ENCODE results near the gene FAM227A.

DNA sequence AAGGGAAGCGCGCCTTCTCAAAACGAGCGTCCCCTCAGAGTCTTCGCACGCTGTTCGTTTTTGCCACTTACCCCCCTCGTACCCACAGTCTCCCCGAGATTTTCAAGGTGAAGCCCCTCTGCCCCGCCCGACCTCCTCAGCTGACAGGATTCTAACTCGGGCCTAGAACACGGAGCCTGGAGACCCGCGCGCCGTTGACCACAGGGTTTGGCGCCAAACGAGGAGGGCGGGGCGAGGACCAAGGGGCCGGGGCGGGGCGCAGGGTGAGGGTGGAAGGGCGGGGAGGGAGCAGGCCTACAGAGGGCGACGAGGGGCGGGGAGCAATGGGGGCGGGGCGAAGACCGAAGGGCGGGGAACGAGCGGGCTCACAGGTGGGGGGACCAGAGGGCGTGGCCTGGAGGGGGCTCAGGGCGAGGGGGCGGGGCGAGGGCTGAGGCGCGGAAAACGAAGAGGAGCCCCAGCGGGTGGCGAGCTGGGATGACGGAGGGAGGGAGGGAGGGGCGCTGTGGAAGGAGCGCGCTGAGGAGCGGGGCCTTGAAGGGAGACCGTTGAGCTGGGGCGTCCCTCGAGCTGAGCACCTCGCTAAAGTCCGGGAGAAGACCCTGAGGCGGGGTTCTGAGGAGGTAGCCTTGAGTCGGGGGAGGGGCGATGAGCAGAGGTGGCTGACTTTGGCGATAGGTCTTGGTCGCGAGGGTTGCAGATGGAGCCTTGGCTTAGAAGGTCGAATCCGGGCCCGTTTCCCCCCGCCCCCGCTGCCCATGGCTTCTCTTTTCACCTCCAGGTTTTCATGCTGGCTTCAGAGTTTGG lies 86.0 kb downstream of the FAM227A start, which contains the start of gene DMC1:
- no peak for TF ChIP-seq MEIS1 (CRISPR knock-in tag; IDR thresholded peaks at IDR 0.05; ENCODE audit: borderline replicate concordance)
- TF ChIP-seq, protein P1, sequence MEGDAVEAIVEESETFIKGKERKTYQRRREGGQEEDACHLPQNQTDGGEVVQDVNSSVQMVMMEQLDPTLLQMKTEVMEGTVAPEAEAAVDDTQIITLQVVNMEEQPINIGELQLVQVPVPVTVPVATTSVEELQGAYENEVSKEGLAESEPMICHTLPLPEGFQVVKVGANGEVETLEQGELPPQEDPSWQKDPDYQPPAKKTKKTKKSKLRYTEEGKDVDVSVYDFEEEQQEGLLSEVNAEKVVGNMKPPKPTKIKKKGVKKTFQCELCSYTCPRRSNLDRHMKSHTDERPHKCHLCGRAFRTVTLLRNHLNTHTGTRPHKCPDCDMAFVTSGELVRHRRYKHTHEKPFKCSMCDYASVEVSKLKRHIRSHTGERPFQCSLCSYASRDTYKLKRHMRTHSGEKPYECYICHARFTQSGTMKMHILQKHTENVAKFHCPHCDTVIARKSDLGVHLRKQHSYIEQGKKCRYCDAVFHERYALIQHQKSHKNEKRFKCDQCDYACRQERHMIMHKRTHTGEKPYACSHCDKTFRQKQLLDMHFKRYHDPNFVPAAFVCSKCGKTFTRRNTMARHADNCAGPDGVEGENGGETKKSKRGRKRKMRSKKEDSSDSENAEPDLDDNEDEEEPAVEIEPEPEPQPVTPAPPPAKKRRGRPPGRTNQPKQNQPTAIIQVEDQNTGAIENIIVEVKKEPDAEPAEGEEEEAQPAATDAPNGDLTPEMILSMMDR (tag by site-specific recombination; IDR thresholded peaks at IDR 0.05) = no peak
- TF ChIP-seq ZNF654 (tag by site-specific recombination; IDR thresholded peaks at IDR 0.05; ENCODE audit: low read depth) = no peak; the same call in 1 of the 2 replicates
- TF ChIP-seq ZXDB (tag by site-specific recombination; IDR thresholded peaks at IDR 0.05) = peak; percentile 55; the same call in 1 of the 2 replicates
- no peak; the same call in 1 of the 2 replicates for TF ChIP-seq GLIS2 (tag by site-specific recombination; IDR thresholded peaks at IDR 0.05)
- TF ChIP-seq ZNF510 (tag by site-specific recombination; IDR thresholded peaks at IDR 0.05; ENCODE audit: insufficient replicate concordance) = no peak
- TF ChIP-seq, protein P2, sequence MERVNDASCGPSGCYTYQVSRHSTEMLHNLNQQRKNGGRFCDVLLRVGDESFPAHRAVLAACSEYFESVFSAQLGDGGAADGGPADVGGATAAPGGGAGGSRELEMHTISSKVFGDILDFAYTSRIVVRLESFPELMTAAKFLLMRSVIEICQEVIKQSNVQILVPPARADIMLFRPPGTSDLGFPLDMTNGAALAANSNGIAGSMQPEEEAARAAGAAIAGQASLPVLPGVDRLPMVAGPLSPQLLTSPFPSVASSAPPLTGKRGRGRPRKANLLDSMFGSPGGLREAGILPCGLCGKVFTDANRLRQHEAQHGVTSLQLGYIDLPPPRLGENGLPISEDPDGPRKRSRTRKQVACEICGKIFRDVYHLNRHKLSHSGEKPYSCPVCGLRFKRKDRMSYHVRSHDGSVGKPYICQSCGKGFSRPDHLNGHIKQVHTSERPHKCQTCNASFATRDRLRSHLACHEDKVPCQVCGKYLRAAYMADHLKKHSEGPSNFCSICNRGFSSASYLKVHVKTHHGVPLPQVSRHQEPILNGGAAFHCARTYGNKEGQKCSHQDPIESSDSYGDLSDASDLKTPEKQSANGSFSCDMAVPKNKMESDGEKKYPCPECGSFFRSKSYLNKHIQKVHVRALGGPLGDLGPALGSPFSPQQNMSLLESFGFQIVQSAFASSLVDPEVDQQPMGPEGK (tag by site-specific recombination; IDR thresholded peaks at IDR 0.05) = peak; percentile 90
- TF ChIP-seq ZNF433 (tag by site-specific recombination; IDR thresholded peaks at IDR 0.05; ENCODE audit: low read depth) = no peak
- no peak for TF ChIP-seq BCL11B (tag by site-specific recombination; IDR thresholded peaks at IDR 0.05; ENCODE audit: low read depth)

Data from HEK293 (cell line).